SK-N-SH (cell line): ENCODE measurements around the gene SERPINI1. TPM values are rescaled to one million over a fixed set of nuclear protein-coding genes. Genes with fewer than 3 reads are reported as not detected.

Experiments
- CTCF ChIA-PET: fragments of 300-600, 350-600 bp; formaldehyde crosslinking; extraction: SDS; loops from one replicate; lab custom pipeline; 2021; lab: Yijun Ruan, JAX
- POLR2A ChIA-PET: fragments of 350-600 bp; sonication (Branson Sonifier 250); formaldehyde crosslinking; extraction: SDS; loops from one replicate; lab custom pipeline; 2020; ENCODE audit warnings: antibody characterized with exemption, inconsistent platforms; lab: Yijun Ruan, JAX
- DNase-seq: peaks from one replicate; pipeline ENCODE4 v3.0.0; 2012
- H2AFZ ChIP-seq: fragments of 200-600 bp; sonication (generic); 2 replicates; pipeline ENCODE4 v1.8.1; 2016; ENCODE audit warnings: antibody characterized with exemption, mild to moderate bottlenecking, low read depth
- H3F3A ChIP-seq: fragments of 200-600 bp; sonication (generic); replicated peaks from 2 replicates; pipeline ENCODE3; 2016; ENCODE audit warnings: antibody characterized with exemption, mild to moderate bottlenecking; ENCODE audit not compliant: insufficient read depth
- H3K27ac ChIP-seq, 2 experiments: fragments of 200-500 bp in 1 of 2; fragments of 200-600 bp in 1 of 2; sonication (Bioruptor generic) in 1 of 2; sonication (generic), shearing (Covaris generic) in 1 of 2; 2 replicates each; pipeline versions ENCODE4 v1.5.1 to v1.6.1; 2014 to 2016; ENCODE audit warnings: low read depth in 2 of 2, inconsistent platforms in 1 of 2, low read length in 1 of 2, mild to moderate bottlenecking in 1 of 2, mixed read lengths in 1 of 2
- H3K27me3 ChIP-seq: fragments of 200-600 bp; sonication (generic), shearing (Covaris generic); 2 replicates; pipeline ENCODE4 v1.6.1; 2016; ENCODE audit warnings: mixed run types; ENCODE audit not compliant: insufficient read depth
- H3K36me3 ChIP-seq, 2 experiments: fragments of 200-500 bp in 1 of 2; fragments of 200-600 bp in 1 of 2; sonication (Bioruptor generic) in 1 of 2; sonication (generic) in 1 of 2; replicated peaks in 1 of 2; 2 replicates each; pipeline versions ENCODE3 to v1.5.1; 2014 to 2016; ENCODE audit warnings: low read length in 1 of 2, mild to moderate bottlenecking in 1 of 2; ENCODE audit not compliant: insufficient read depth in 2 of 2, control insufficient read depth in 1 of 2
- H3K4me1 ChIP-seq, 2 experiments: fragments of 200-500 bp in 1 of 2; fragments of 200-600 bp in 1 of 2; sonication (Bioruptor generic) in 1 of 2; sonication (generic), shearing (Covaris generic) in 1 of 2; 2 replicates each; pipeline versions ENCODE4 v1.5.1 to v1.6.1; 2014 to 2016; ENCODE audit warnings: low read depth in 1 of 2, low read length in 1 of 2, mixed run types in 1 of 2; ENCODE audit not compliant: insufficient read depth in 2 of 2, control insufficient read depth in 1 of 2
- H3K4me2 ChIP-seq: fragments of 200-600 bp; sonication (generic), shearing (Covaris generic); 2 replicates; pipeline ENCODE4 v1.6.1; 2017; ENCODE audit warnings: mixed run types
- H3K4me3 ChIP-seq, 2 experiments: fragments of 200-500 bp in 1 of 2; fragments of 200-600 bp in 1 of 2; sonication (Bioruptor generic) in 1 of 2; sonication (generic), shearing (Covaris generic) in 1 of 2; 2 replicates each; pipeline versions ENCODE4 v1.5.1 to v1.8.1; 2014 to 2016; ENCODE audit warnings: low read depth in 2 of 2, inconsistent platforms in 1 of 2, low read length in 1 of 2, mild to moderate bottlenecking in 1 of 2, mixed read lengths in 1 of 2, moderate library complexity in 1 of 2
- H3K79me2 ChIP-seq: fragments of 200-600 bp; sonication (generic); 2 replicates; pipeline ENCODE4 v1.8.1; 2017; ENCODE audit warnings: mild to moderate bottlenecking; ENCODE audit not compliant: insufficient read depth
- H3K9ac ChIP-seq: fragments of 200-600 bp; sonication (generic); 2 replicates; pipeline ENCODE4 v1.6.1; 2017; ENCODE audit warnings: mixed run types
- H3K9me2 ChIP-seq: fragments of 200-600 bp; sonication (generic); 2 replicates; pipeline ENCODE4 v1.6.1; 2017; ENCODE audit warnings: mixed run types
- H3K9me3 ChIP-seq: fragments of 200-600 bp; sonication (generic); 2 replicates; pipeline ENCODE4 v1.6.1; 2017; ENCODE audit warnings: mixed run types, mild to moderate bottlenecking, moderate library complexity
- H4K20me1 ChIP-seq: fragments of 200-600 bp; sonication (generic); 2 replicates; pipeline ENCODE4 v1.6.1; 2017; ENCODE audit warnings: mild to moderate bottlenecking, mixed run types; ENCODE audit not compliant: insufficient read depth
- CHD2 ChIP-seq: fragments of 150-350 bp; IDR thresholded peaks from 2 replicates; pipeline ENCODE4 v1.6.1; 2018; ENCODE audit warnings: low read length; ENCODE audit not compliant: partially characterized antibody
- CTCF ChIP-seq: fragments of 200-600 bp; sonication (generic); IDR thresholded peaks from 2 replicates; pipeline ENCODE4 v1.6.1; 2017; ENCODE audit warnings: antibody characterized with exemption, mild to moderate bottlenecking, moderate library complexity
- FOXM1 ChIP-seq: IDR thresholded peaks from 2 replicates; pipeline ENCODE4 v1.4.0; 2012; ENCODE audit warnings: low read depth, mild to moderate bottlenecking
- GABPA ChIP-seq: IDR thresholded peaks from 2 replicates; pipeline ENCODE4 v1.4.0; 2012; ENCODE audit warnings: low read depth, mild to moderate bottlenecking
- GATA2 ChIP-seq: sonication (generic); formaldehyde crosslinking; IDR thresholded peaks from 2 replicates; pipeline ENCODE4 v1.5.0; 2020; ENCODE audit warnings: mild to moderate bottlenecking, missing genetic modification reagents
- MEF2A ChIP-seq: IDR thresholded peaks from 2 replicates; pipeline ENCODE4 v1.4.0; 2012; ENCODE audit warnings: low read depth, borderline replicate concordance
- NFIC ChIP-seq: IDR thresholded peaks from 2 replicates; pipeline ENCODE4 v1.4.0; 2012; ENCODE audit warnings: borderline replicate concordance
- POLR2AphosphoS5 ChIP-seq: IDR thresholded peaks from 2 replicates; pipeline ENCODE4 v1.6.1; 2012; ENCODE audit warnings: low read depth, low read length
- RFX5 ChIP-seq: IDR thresholded peaks from 2 replicates; pipeline ENCODE4 v1.6.1; 2012; ENCODE audit warnings: mild to moderate bottlenecking, improper control_type of control experiment, low read length
- RXRA ChIP-seq: IDR thresholded peaks from 2 replicates; pipeline ENCODE4 v1.4.0; 2012; ENCODE audit warnings: low read depth, mild to moderate bottlenecking, borderline replicate concordance
- SMC3 ChIP-seq: IDR thresholded peaks from 2 replicates; pipeline ENCODE4 v1.6.1; 2012; ENCODE audit warnings: low read depth, low read length, improper control_type of control experiment
- TCF12 ChIP-seq: IDR thresholded peaks from 2 replicates; pipeline ENCODE4 v1.4.0; 2012
- TEAD4 ChIP-seq: IDR thresholded peaks from 2 replicates; pipeline ENCODE4 v1.4.0; 2012; ENCODE audit warnings: mild to moderate bottlenecking, borderline replicate concordance; ENCODE audit not compliant: insufficient read depth
- YY1 ChIP-seq: IDR thresholded peaks from 2 replicates; pipeline ENCODE4 v1.4.0; 2012; ENCODE audit warnings: low read depth, mild to moderate bottlenecking
- ZBTB33 ChIP-seq: IDR thresholded peaks from 2 replicates; pipeline ENCODE4 v1.4.0; 2012; ENCODE audit warnings: low read depth, borderline replicate concordance
- WGBS: methylation state at CpG from one replicate; pipeline ENCODE4 v1.1.6; 2017; ENCODE audit warnings: low lambda C conversion rate; 5-methylcytosine and 5-hydroxymethylcytosine counted together
- polyA plus RNA-seq, 3 experiments: library from polyadenylated mRNA; depleted of rRNA; stranded (reverse); fragments of >200 nt; gene quantifications; 2 replicates each; pipeline ENCODE4 v1.2.3, GENCODE V29; 2012
- TF ChIP-seq, protein P1 (sequence below): fragments of 150-350 bp; IDR thresholded peaks from 2 replicates; pipeline ENCODE4 v1.6.1; 2016; ENCODE audit warnings: mild to moderate bottlenecking, low read depth, low read length
- TF ChIP-seq, protein P2 (sequence below): IDR thresholded peaks from 2 replicates; pipeline ENCODE4 v1.4.0; 2012; ENCODE audit warnings: low read depth
- TF ChIP-seq, protein P3 (sequence below): fragments of 150-350 bp; IDR thresholded peaks from 2 replicates; pipeline ENCODE4 v1.6.1; 2017; ENCODE audit warnings: antibody characterized with exemption, low read length, low read depth, borderline replicate concordance

The SERPINI1 gene
- polyA plus RNA-seq, 1 of the 3 experiments (the other 2 are of a cell fraction) = 1.9 TPM

DNA sequence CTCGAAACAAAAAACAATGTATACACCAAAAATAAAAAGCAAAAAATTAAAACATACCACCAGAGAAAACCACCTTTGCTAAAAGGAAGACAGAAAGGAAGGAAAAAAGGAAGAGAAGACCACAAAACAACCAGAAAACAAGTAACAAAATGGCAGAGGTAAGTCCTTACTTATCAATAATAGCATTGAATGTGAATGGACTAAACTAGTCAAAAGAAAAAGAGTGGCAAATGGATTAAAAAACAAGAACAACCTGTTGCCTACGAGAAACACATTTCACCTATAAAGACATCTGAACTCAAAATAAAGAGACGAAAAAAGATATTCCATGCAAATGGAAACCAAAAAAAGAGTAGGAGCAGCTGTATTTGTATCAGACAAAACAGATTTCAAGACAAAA lies 23.1 kb upstream of the SERPINI1 start:
- no peak overlapping the region for H2AFZ ChIP-seq
- no peaks in the 10 kb centered on the region for H3K9me2 ChIP-seq
- H3K27ac ChIP-seq = no peak overlapping the region
- ChIA-PET POLR2A (no interaction called here), CTCF (interaction anchor here (0.6 kb wide), 1 partner anchor 28 kb away, joined by 3 read pairs; no protein-coding TSS in a partner anchor)
- no peak for DNase-seq
- no peak overlapping the region for H3K4me2 ChIP-seq
- no peak for TF ChIP-seq NFIC
- TF ChIP-seq RFX5 = no peak
- no peak for TF ChIP-seq POLR2AphosphoS5
- no peak for TF ChIP-seq TCF12
- TF ChIP-seq, protein P1, sequence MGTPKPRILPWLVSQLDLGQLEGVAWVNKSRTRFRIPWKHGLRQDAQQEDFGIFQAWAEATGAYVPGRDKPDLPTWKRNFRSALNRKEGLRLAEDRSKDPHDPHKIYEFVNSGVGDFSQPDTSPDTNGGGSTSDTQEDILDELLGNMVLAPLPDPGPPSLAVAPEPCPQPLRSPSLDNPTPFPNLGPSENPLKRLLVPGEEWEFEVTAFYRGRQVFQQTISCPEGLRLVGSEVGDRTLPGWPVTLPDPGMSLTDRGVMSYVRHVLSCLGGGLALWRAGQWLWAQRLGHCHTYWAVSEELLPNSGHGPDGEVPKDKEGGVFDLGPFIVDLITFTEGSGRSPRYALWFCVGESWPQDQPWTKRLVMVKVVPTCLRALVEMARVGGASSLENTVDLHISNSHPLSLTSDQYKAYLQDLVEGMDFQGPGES = no peak
- no peak for TF ChIP-seq GATA2
- no peak for TF ChIP-seq GABPA
- no peaks in the 10 kb centered on the region for H3K9me3 ChIP-seq
- no peaks in the 10 kb centered on the region; a peak in 1 of 4 replicates for H3K4me1 ChIP-seq
- H4K20me1 ChIP-seq = peaks cover 34% of the 10 kb centered on the region
- no peak overlapping the region for H3K4me3 ChIP-seq
- H3K27me3 ChIP-seq = no peaks in the 10 kb centered on the region
- 94% methylated on average over 3 of the region's 3 CpGs for WGBS
- H3K36me3 ChIP-seq = peaks cover 24 to 37% of the 10 kb centered on the region in 2 experiments
- peaks cover 75% of the 10 kb centered on the region for H3K79me2 ChIP-seq
- no peaks in the 10 kb centered on the region for H3F3A ChIP-seq
- H3K9ac ChIP-seq = no peak overlapping the region

- Histone ChIP-seq H3F3A (no peaks in the 10 kb centered on the region), H4K20me1 (peaks cover 32% of the 10 kb centered on the region), H3K27me3 (no peaks in the 10 kb centered on the region), H3K4me2 (no peak overlapping the region), H3K36me3 (peaks cover 40 to 45% of the 10 kb centered on the region in 2 experiments), H3K79me2 (peaks cover 77% of the 10 kb centered on the region), H3K4me1 (no peaks in the 10 kb centered on the region), H3K4me3 (no peak overlapping the region), H3K27ac (no peak overlapping the region), H3K9me3 (no peaks in the 10 kb centered on the region), H2AFZ (no peak overlapping the region), H3K9me2 (no peaks in the 10 kb centered on the region), H3K9ac (no peak overlapping the region)
- POLR2A ChIA-PET = no interaction called here
- no peak for DNase-seq
- 93% methylated on average over 1 of the region's 1 CpG for WGBS
- CTCF ChIA-PET = interaction anchor here (1.1 kb wide), 1 partner anchor 31 kb away, joined by 3 read pairs; no protein-coding TSS in a partner anchor
- no peak for TF ChIP-seq ZBTB33
- no peak for TF ChIP-seq FOXM1
- TF ChIP-seq MEF2A = no peak
- TF ChIP-seq CHD2 = no peak
- TF ChIP-seq TEAD4 = no peak
- TF ChIP-seq, protein P2, sequence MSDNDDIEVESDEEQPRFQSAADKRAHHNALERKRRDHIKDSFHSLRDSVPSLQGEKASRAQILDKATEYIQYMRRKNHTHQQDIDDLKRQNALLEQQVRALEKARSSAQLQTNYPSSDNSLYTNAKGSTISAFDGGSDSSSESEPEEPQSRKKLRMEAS = no peak
- TF ChIP-seq SMC3 = no peak
- no peak for TF ChIP-seq YY1
- TF ChIP-seq RXRA = no peak
- no peak for TF ChIP-seq CTCF
- no peak for TF ChIP-seq TCF12
- TF ChIP-seq, protein P3, sequence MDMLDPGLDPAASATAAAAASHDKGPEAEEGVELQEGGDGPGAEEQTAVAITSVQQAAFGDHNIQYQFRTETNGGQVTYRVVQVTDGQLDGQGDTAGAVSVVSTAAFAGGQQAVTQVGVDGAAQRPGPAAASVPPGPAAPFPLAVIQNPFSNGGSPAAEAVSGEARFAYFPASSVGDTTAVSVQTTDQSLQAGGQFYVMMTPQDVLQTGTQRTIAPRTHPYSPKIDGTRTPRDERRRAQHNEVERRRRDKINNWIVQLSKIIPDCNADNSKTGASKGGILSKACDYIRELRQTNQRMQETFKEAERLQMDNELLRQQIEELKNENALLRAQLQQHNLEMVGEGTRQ = no peak
Measured at GRCh38 chr3:167714871-167715270, 20.6 kb upstream of the SERPINI1 start.
